ENCODE measurements around the gene RGS11. TPM values are rescaled to one million over a fixed set of nuclear protein-coding genes. Genes with fewer than 3 reads are reported as not detected.

Gene RGS11
- total and polyA plus RNA-seq, 2 of the 4 experiments (the other 2 are of a cell fraction) = under 0.01 to 0.48 TPM

DNA sequence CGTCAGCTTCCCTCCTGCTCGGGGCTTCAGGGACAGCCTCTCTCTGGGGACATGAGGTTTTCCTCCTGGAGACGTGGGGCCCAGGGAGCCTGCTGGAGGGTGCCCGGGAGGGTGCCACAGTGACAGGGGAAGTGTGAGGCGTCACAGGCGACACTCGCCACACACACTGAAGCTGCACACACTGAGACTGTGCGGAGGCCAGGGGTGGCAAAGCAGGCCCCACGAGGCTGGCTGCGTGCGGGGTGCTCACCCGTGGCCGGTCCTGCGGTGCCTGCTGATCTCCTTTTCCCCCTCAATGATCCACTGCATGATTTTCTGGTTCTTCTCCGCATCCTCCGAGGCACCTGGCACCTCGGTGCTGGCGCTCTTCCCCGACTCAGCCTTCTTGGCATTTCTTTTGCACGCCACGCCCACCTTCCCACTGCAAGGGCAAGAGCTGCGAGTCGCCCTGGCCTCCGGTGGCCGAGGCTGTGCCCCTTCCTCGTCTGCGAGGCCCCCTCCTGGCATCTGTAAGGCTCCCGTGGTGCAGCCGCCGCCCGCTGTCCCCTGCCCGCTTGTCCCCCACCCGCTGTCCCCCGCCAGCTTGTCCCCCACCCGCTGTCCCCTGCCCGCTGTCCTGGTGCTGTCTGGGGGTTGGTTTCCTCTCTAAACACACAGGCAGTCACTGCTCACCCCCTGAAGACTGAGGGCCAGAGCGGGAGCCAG lies 21.2 kb upstream of the RGS11 start:
- no TSS peak for BruUV-seq (replicated peaks)
- H2AK9ac ChIP-seq (replicated peaks; ENCODE audit: low read depth, low read length, poor library complexity) = no peak overlapping the region
- TF ChIP-seq BHLHE40 (IDR thresholded peaks at IDR 0.05; ENCODE audit: low read depth, low read length) = no peak
- TF ChIP-seq FOS (IDR thresholded peaks at IDR 0.05; ENCODE audit: low read depth, low read length) = no peak
- no peak for TF ChIP-seq NFE2L2 (IDR thresholded peaks at IDR 0.05; ENCODE audit: low read depth, low read length)

More for the DNA sequence above, 21.2 kb upstream of the RGS11 start:
- no peak overlapping the region for H3K9ac ChIP-seq (ENCODE audit: low read depth, low read length)
- no peak overlapping the region for H4K8ac ChIP-seq (ENCODE audit: low read depth in 2 of 2, low read length in 2 of 2)
- H3K27me3 ChIP-seq (ENCODE audit: control insufficient read depth, insufficient read depth, low read length) = no peaks in the 10 kb centered on the region
- no peak overlapping the region for H2AFZ ChIP-seq (replicated peaks; ENCODE audit: low read length, poor library complexity)
- 92% methylated on average over 8 of the region's 37 CpGs; no CpG with 5 or more reads in 1 of the 2 experiments for WGBS, 2 experiments (ENCODE audit: extremely low coverage in 2 of 2, insufficient read length in 1 of 2)
- H2BK15ac ChIP-seq (ENCODE audit: low read depth, low read length) = no peak overlapping the region
- H2BK5ac ChIP-seq (ENCODE audit: low read depth, low read length, poor library complexity, severe bottlenecking) = no peak overlapping the region
- POLR2A ChIA-PET (ENCODE audit: unreplicated experiment) = no interaction called here
- no peak overlapping the region for H4K5ac ChIP-seq (ENCODE audit: low read depth, low read length)
- intact Hi-C loops (cut with micrococcal nuclease) = no loop called here
- H3K23ac ChIP-seq (ENCODE audit: low read depth, low read length) = no peak overlapping the region
- CTCF ChIA-PET = no interaction called here
- no peak overlapping the region for H3K56ac ChIP-seq (ENCODE audit: extremely low read depth, insufficient read depth, low read length)
- H3K27ac ChIP-seq (ENCODE audit: insufficient read depth, low read length) = no peak overlapping the region
- H3K18ac ChIP-seq (ENCODE audit: low read depth, low read length) = no peak overlapping the region
- dilution Hi-C loops (cut with HindIII; ENCODE audit: low sequenced_read_pairs, unreplicated experiment) = no loop called here
- H3K36me3 ChIP-seq (ENCODE audit: control insufficient read depth, insufficient read depth, low read length) = peaks cover 35% of the 10 kb centered on the region
- H3K4me3 ChIP-seq (ENCODE audit: insufficient read depth, low read depth, low read length) = no peak overlapping the region
- ATAC-seq (ENCODE audit: low read depth) (no peak), DNase-seq (no peak)
- in situ Hi-C loops (cut with MboI; ENCODE audit: low sequenced_read_pairs) = no loop called here
- no peak overlapping the region for H2AK5ac ChIP-seq (ENCODE audit: low read depth, low read length)
- no peaks in the 10 kb centered on the region; the same call in 1 of the 2 replicates for H4K20me1 ChIP-seq (ENCODE audit: insufficient read depth, low read length)
- H3K14ac ChIP-seq (replicated peaks; ENCODE audit: low read depth, low read length) = no peak overlapping the region
- no peaks in the 10 kb centered on the region for H3K9me1 ChIP-seq (ENCODE audit: insufficient read depth, low read length)
- H3K9me3 ChIP-seq (ENCODE audit: control insufficient read depth, insufficient read depth, low read length) = no peaks in the 10 kb centered on the region
- no peak overlapping the region for H3K4me2 ChIP-seq (ENCODE audit: low read depth, low read length)
- peaks cover 0 to 6% of the 10 kb centered on the region in 2 experiments; a peak in 2 of 4 replicates for H3K79me1 ChIP-seq (ENCODE audit: low read depth in 1 of 2, low read length in 2 of 2)
- no peak overlapping the region for H2BK120ac ChIP-seq (ENCODE audit: low read depth, low read length)
- no peak overlapping the region for H2BK20ac ChIP-seq (ENCODE audit: low read depth, low read length)
- no peak overlapping the region for H4K91ac ChIP-seq (ENCODE audit: insufficient read depth, low read depth, low read length)
- no peaks in the 10 kb centered on the region for H3K4me1 ChIP-seq (ENCODE audit: control insufficient read depth, insufficient read depth, low read length)
- H3K4ac ChIP-seq (ENCODE audit: low read depth, low read length) = no peak overlapping the region
